ENCODE data around the gene CAMTA1.
"Not testable (repeated sequence)": the region's sequence is repeated elsewhere in the genome, so short reads cannot be mapped to it uniquely, and the experiment has no call there.

Gene CAMTA1

GRCh38 chr1:7372477-7373120 is 587.3 kb downstream of the CAMTA1 start:
- no peak for DNase-seq (ENCODE audit: low read depth)

GRCh38 chr1:7373251-7373650 is 588.0 kb downstream of the CAMTA1 start:
- no peak for DNase-seq (ENCODE audit: low read depth)

DNA sequence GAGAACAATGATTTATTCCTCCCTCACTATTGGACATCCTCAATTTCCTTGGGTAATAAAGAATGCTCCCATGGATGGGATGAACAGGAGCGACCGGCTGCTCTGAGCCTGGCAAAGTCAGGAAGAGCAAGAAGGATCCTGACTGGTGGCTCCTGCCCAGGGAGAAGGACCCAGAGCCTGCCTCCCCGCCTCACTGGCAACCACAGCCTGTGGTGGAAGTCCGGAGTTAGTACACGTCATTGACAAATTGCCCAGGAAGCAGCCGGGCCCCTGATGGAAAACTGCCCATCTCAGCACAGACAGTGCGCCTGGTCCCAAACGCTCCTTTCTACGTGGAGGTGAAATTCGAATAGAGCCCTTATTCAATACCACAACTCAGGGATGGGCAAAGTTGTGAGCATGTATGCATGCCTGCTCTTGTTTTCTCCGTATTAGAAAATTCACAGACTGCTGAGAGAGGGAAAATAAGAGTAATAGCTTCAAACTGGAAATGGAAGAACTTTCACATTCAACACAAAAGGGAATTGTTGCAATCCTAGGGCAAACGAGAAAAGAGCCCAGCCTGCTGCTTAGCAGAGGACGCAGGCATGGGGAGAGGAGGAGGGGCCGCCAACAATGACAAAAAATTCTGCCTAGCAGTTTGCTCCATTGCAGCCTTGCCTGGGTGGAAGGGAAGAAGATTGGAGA is 588.8 kb downstream of the CAMTA1 start:
- DNase-seq (ENCODE audit: low read depth) = no peak

- no peak for DNase-seq (ENCODE audit: low read depth)
Measured at GRCh38 chr1:7374563-7375160, 589.4 kb downstream of the CAMTA1 start.

DNA sequence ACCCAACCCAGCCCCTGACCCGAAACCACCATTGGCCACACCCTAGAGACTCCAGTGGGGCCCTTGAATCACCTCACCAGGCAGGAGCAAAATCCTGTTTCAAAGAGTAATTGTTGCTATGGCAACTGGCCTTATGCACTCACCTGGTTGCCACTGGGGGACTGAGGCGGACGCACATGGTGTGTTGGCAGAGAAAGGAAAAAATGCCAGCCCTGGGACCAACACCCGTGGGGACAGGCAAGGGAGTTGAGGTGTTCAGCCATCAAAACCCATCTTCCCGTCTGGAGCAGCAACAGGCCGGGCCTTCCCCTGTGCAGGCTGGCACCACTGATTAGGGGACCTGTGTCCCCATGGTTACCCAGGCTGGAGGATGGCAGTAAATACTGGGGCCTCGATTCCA is 590.1 kb downstream of the CAMTA1 start:
- DNase-seq (ENCODE audit: low read depth) = no peak

DNA sequence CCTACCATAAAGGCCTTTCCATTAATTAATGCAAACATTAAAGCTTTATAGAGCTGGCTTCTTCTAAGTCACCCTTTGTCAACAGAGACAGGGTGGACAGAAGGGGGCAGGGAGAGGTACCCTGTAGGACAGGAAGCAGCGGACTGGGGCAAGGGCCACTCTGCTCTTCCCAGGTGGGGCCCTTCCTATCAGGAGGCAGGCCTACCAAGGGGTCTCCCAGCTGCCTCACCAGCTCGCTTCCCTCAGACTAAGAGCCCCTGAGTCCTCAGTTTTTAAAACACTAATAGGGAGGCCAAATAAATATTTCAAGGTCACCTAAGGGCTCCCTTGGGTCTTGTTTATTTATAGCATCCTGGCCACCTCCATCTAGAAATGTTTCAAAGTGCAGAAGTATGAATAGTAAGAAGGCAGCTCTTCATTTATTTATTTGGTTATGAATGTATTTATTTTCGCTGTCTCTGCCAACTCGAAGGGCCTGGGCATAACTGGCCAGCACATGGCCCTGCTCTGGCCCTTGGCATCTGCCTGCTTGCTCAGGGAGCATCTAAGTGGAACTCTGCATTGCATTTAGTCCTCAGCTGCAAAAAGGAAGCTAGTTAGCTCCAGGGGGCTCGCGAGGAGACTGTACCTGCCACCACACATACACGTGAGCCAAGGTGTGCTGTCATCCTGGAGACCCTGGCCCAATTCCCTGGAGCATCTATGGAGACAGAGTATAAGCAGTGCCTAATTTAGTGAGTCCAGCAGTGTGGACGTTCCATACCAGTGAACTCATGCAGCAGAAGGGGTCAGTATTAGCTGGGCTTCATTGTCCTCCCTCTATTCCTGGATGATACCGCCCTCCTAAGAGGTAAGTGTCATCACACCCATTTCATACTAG is 590.8 kb downstream of the CAMTA1 start:
- no peak for DNase-seq (ENCODE audit: low read depth)

- no peak for DNase-seq (ENCODE audit: low read depth)
Measured at GRCh38 chr1:7376676-7377075, 591.4 kb downstream of the CAMTA1 start.

- DNase-seq (ENCODE audit: low read depth) = no peak
Measured at GRCh38 chr1:7378346-7379130, 593.3 kb downstream of the CAMTA1 start.

- DNase-seq (ENCODE audit: low read depth) = no peak
Measured at GRCh38 chr1:7379441-7379971, 594.3 kb downstream of the CAMTA1 start.

GRCh38 chr1:7380068-7380467 is 594.8 kb downstream of the CAMTA1 start:
- DNase-seq (ENCODE audit: low read depth) = not testable (repeated sequence)

GRCh38 chr1:7380712-7381111 is 595.5 kb downstream of the CAMTA1 start:
- DNase-seq (ENCODE audit: low read depth) = no peak

- not testable (repeated sequence) for DNase-seq (ENCODE audit: low read depth)
Measured at GRCh38 chr1:7381729-7382128, 596.5 kb downstream of the CAMTA1 start.

DNA sequence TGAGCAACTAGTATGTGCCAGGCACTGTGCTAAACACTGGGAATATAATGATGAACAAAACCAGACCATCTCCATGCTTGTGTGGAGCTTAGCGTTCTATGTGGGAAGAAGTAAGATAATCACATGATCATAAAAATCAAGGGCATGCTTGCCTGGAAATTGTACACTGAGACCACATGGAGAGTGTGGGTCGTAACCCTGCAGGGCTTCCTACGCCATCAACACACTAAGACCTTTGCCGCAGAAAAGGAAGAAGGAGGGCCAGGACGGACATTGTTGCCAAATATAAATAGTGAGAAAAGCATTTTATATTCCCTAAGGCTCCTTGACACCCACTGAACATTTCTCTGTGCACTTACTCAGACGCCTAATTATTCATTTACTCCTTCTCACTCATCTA is 597.7 kb downstream of the CAMTA1 start:
- no peak for DNase-seq (ENCODE audit: low read depth)

- no peak for DNase-seq (ENCODE audit: low read depth)
Measured at GRCh38 chr1:7383671-7384520, 598.6 kb downstream of the CAMTA1 start.

DNA sequence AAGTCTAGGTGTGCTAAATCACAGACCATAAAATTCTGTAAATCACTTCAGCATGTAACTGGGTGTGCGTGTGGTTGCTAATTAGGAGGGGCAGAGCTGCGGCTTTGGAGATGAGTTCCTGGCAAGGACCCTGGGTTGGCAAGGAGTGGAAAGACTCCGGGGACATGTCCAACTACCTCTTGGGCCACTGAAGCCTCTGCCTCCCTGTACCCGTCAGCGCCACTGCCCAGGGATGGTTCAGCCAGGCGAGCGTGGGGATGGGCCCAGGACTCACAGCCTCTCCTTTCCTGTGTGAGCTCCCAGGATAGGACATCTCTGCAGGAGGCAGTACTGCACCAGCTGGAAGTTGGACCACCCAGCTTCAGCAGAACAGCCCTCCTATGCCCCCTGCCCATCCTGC is 599.4 kb downstream of the CAMTA1 start:
- no peak for DNase-seq (ENCODE audit: low read depth)

DNA sequence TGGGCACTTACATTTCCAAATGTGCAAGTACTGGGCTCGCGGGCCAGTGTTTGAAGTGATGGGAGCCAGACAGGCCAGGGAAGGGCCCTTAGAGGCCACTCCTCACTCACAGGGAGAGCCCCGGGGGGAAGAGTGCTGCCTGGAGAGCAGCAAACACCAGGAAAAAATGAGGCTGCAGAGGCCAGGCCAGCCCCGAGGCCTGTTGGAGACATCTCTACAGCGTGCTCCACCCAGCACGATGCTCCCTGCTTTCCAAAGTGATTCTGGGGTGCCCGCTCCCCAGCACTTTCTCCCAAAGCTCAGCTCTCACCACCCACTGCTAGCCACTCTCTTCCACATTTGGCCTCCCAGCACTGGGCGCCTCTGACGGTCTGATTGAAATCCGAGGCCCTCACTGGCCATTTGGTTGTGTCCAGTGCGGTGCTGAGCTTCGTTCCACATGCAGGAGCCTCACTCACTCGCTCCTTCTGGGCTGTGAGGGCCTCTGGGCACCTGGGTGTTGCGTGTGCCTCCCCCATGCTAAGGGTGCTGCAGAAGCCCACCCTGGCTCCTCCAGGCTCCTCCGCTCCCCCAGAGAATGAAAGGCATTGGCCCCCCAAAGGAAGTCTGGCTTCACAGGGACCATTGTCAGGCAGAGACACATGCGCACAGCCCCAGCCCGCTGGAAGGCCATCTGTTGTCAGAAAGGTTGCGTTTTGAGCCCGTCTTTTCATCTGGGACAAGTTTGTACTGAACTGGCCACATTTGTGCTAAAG is 600.4 kb downstream of the CAMTA1 start:
- DNase-seq (ENCODE audit: low read depth) = no peak

GRCh38 chr1:7386226-7387052 is 601.2 kb downstream of the CAMTA1 start:
- DNase-seq (ENCODE audit: low read depth) = no peak

DNA sequence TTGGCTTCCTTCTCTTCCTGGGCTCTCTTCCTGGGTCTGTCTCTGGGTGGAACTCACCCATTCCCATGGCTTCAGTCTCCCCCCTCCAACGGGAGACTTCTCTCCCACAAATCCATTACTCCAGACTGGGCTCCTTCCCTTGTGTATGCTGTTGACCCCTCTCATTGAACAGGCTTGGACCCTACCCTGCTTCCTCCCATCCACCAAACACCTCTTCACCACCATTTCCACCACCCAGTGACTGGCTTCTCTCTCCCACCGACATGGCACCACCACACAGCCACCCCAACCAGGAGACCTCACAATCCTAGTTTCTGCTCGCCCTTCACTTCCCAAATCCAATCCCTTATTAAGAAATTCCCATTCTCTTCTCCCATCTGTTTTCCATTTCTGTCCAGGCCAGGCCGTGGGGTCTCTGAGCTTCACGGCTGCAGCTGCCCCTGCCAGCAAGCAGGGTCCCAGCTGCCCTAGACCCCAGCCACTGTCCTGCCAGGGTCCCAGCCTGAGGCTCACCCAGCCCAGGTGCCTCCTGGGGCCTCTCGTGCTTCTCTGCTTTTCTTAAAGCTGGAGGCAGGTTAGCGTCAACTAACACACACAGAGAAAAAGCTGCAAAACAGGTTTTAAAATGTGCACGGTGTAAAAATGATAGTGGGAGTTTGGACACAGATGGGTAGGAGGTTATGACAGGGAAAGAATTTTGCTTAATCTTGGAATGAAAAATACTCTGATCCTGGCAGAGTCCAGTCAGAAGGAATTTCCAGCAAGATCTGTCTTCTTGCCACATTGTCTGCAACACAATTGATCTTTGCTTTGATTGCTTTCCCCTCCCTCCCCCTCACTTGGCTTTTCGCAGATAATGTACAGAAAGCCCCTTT is 602.0 kb downstream of the CAMTA1 start:
- DNase-seq (ENCODE audit: low read depth) = no peak
